Measurements from ENCODE around the gene STPG1. TPM values are rescaled to one million over a fixed set of nuclear protein-coding genes. Genes with fewer than 3 reads are reported as not detected.

Gene STPG1
- total and polyA plus RNA-seq, 2 of the 13 experiments (the other 11 are each of a cell fraction or from before 2014, with no cell fraction given): 3.4 to 4.3 TPM

- TF ChIP-seq ZNF607 (CRISPR knock-in tag; IDR thresholded peaks at IDR 0.05; ENCODE audit: borderline replicate concordance) (peak; percentile 44; the same call in 1 of the 2 replicates), SKIL (CRISPR knock-in tag; IDR thresholded peaks at IDR 0.05; ENCODE audit: borderline replicate concordance) (no peak), AGO1 (IDR thresholded peaks at IDR 0.05; ENCODE audit: low read depth, low read length, poor library complexity, severe bottlenecking) (no peak), ZNF704 (CRISPR knock-in tag; IDR thresholded peaks at IDR 0.05; ENCODE audit: borderline replicate concordance) (no peak), NKX3-1 (CRISPR knock-in tag; IDR thresholded peaks at IDR 0.05) (peak; percentile 72; the same call in 1 of the 2 replicates), ZHX1 (CRISPR knock-in tag; IDR thresholded peaks at IDR 0.05; ENCODE audit: low read depth) (no peak), ZNF501 (CRISPR knock-in tag; IDR thresholded peaks at IDR 0.05) (peak; percentile 89), ZNF34 (CRISPR knock-in tag; IDR thresholded peaks at IDR 0.05; ENCODE audit: borderline replicate concordance) (no peak), ZNF180 (CRISPR knock-in tag; IDR thresholded peaks at IDR 0.05; ENCODE audit: borderline replicate concordance, low read depth) (peak; percentile 64; the same call in 1 of the 2 replicates), ZKSCAN5 (CRISPR knock-in tag; IDR thresholded peaks at IDR 0.05) (no peak), CC2D1A (CRISPR knock-in tag; IDR thresholded peaks at IDR 0.05) (no peak), STAT6 (CRISPR knock-in tag; IDR thresholded peaks at IDR 0.05; ENCODE audit: borderline replicate concordance) (no peak), HBP1 (CRISPR knock-in tag; IDR thresholded peaks at IDR 0.05; ENCODE audit: low read depth) (no peak), GPBP1L1 (CRISPR knock-in tag; IDR thresholded peaks at IDR 0.05) (no peak)
These were observed at the start of gene STPG1 (continued) for GRCh38 chr1:24413350-24414163.

Data from HepG2 (cell line).